ENCODE data around the gene TTC28.

DNA sequence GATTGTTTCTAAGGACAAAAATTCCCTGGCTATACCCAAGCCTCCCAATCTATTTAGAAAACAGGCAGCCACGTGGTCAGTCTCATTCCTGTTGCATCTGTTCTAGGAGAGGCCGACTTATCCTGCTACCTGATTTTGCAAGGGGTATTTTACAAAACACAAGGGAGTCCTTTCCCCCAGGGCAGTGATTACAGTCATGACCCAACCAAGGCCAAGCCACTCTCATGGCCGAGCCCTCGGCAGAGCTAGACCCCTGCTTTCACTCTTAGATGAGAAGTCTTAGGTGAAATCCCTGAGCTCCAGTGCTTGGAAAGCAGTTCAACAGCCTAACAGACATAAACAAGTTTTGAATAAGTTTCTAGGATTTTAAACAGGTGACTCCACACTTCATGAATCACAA is 671.6 kb downstream of the TTC28 start:
- TF ChIP-seq EZH2phosphoT487 (conservative IDR thresholded peaks at IDR 0.05; ENCODE audit: low read length) = no peak
- TF ChIP-seq, protein P1, sequence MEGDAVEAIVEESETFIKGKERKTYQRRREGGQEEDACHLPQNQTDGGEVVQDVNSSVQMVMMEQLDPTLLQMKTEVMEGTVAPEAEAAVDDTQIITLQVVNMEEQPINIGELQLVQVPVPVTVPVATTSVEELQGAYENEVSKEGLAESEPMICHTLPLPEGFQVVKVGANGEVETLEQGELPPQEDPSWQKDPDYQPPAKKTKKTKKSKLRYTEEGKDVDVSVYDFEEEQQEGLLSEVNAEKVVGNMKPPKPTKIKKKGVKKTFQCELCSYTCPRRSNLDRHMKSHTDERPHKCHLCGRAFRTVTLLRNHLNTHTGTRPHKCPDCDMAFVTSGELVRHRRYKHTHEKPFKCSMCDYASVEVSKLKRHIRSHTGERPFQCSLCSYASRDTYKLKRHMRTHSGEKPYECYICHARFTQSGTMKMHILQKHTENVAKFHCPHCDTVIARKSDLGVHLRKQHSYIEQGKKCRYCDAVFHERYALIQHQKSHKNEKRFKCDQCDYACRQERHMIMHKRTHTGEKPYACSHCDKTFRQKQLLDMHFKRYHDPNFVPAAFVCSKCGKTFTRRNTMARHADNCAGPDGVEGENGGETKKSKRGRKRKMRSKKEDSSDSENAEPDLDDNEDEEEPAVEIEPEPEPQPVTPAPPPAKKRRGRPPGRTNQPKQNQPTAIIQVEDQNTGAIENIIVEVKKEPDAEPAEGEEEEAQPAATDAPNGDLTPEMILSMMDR (IDR thresholded peaks at IDR 0.05; ENCODE audit: insufficient read depth, low read length, poor library complexity, severe bottlenecking) = no peak

All from SU-DHL-6 (cell line).